Neural cell (in vitro differentiated cells): Measurements from ENCODE around the gene RPUSD1. TPM values are rescaled to one million over a fixed set of nuclear protein-coding genes. Genes with fewer than 3 reads are reported as not detected.
"Not testable (repeated sequence)": the region's sequence is repeated elsewhere in the genome, so short reads cannot be mapped to it uniquely, and the experiment has no call there.

ENCODE experiments used
- H2AFZ ChIP-seq: fragments of 200-600, 300-800 bp; sonication (generic), shearing (Covaris generic); 2 replicates; pipeline ENCODE4 v1.6.0; 2014; ENCODE audit warnings: low read depth, mild to moderate bottlenecking, antibody characterized with exemption, low read length, moderate library complexity
- H3F3A ChIP-seq: fragments of 200-600 bp; shearing (Covaris generic); 2 replicates; pipeline ENCODE4 v1.6.1; 2016; ENCODE audit warnings: mild to moderate bottlenecking, moderate library complexity, mixed read lengths, antibody characterized with exemption, low read length; ENCODE audit not compliant: insufficient read depth, poor library complexity, severe bottlenecking
- H3K27ac ChIP-seq: fragments of 200-600, 300-800 bp; sonication (generic), shearing (Covaris generic); 2 replicates; pipeline ENCODE4 v1.5.1; 2014; ENCODE audit warnings: mild to moderate bottlenecking, low read length, moderate library complexity
- H3K27me3 ChIP-seq: fragments of 300-800, 200-600 bp; sonication (generic), shearing (Covaris generic); 2 replicates; pipeline ENCODE4 v1.6.0; 2014; ENCODE audit warnings: mild to moderate bottlenecking, low read depth, low read length, moderate library complexity; ENCODE audit not compliant: insufficient read depth
- H3K36me3 ChIP-seq: fragments of 300-800, 200-600 bp; sonication (generic), shearing (Covaris generic); 2 replicates; pipeline ENCODE4 v1.5.1; 2014; ENCODE audit warnings: mild to moderate bottlenecking, antibody characterized with exemption, low read length, moderate library complexity; ENCODE audit not compliant: insufficient read depth
- H3K4me2 ChIP-seq: fragments of 300-800, 200-600 bp; sonication (generic), shearing (Covaris generic); 2 replicates; pipeline ENCODE4 v1.6.0; 2014; ENCODE audit warnings: mild to moderate bottlenecking, low read length
- H3K4me3 ChIP-seq: fragments of 300-800, 200-600 bp; sonication (generic), shearing (Covaris generic); 2 replicates; pipeline ENCODE4 v1.5.1; 2014; ENCODE audit warnings: mild to moderate bottlenecking, low read length, moderate library complexity
- H3K79me2 ChIP-seq: fragments of 200-600 bp; shearing (Covaris generic); replicated peaks from 2 replicates; pipeline ENCODE4 v1.6.0; 2014; ENCODE audit warnings: mild to moderate bottlenecking, low read length, moderate library complexity; ENCODE audit not compliant: insufficient read depth
- H3K9ac ChIP-seq: fragments of 300-800, 200-600 bp; sonication (generic), shearing (Covaris generic); 2 replicates; pipeline ENCODE4 v1.6.1; 2016; ENCODE audit warnings: mild to moderate bottlenecking, low read length, mixed read lengths
- H3K9me2 ChIP-seq: fragments of 200-600 bp; shearing (Covaris generic); 2 replicates; pipeline ENCODE4 v1.6.1; 2016; ENCODE audit warnings: mild to moderate bottlenecking, low read length, mixed read lengths; ENCODE audit not compliant: insufficient read depth
- H3K9me3 ChIP-seq: fragments of 200-600, 300-800 bp; sonication (generic), shearing (Covaris generic); 2 replicates; pipeline ENCODE4 v1.6.1; 2016; ENCODE audit warnings: mild to moderate bottlenecking, mixed run types, low read length, moderate library complexity, mixed read lengths
- H4K20me1 ChIP-seq: fragments of 200-600 bp; shearing (Covaris generic); 2 replicates; pipeline ENCODE4 v1.6.1; 2016; ENCODE audit warnings: mild to moderate bottlenecking, mixed run types; ENCODE audit not compliant: insufficient read depth
- CTCF ChIP-seq: fragments of 450-650 bp; IDR thresholded peaks from 2 replicates; pipeline ENCODE4 v1.5.1; 2014; ENCODE audit warnings: antibody characterized with exemption, mild to moderate bottlenecking, moderate library complexity; ENCODE audit not compliant: poor library complexity, severe bottlenecking
- EP300 ChIP-seq: fragments of 450-650 bp; conservative IDR thresholded peaks from 2 replicates; pipeline ENCODE4 v1.6.1; 2014; ENCODE audit warnings: antibody characterized with exemption, mild to moderate bottlenecking, moderate library complexity; ENCODE audit not compliant: poor library complexity, severe bottlenecking
- EZH2 ChIP-seq: fragments of 200-600, 300-800 bp; shearing (Covaris generic), sonication (generic); IDR thresholded peaks from 2 replicates; pipeline ENCODE4 v1.6.1; 2014; ENCODE audit warnings: antibody characterized with exemption, low read length, borderline replicate concordance, mild to moderate bottlenecking; ENCODE audit not compliant: insufficient read depth, poor library complexity, severe bottlenecking
- MXI1 ChIP-seq: fragments of 450-650 bp; conservative IDR thresholded peaks from 2 replicates; pipeline ENCODE4 v1.6.1; 2014; ENCODE audit warnings: antibody characterized with exemption, mild to moderate bottlenecking; ENCODE audit not compliant: poor library complexity, severe bottlenecking
- POLR2AphosphoS5 ChIP-seq: IDR thresholded peaks from 2 replicates; pipeline ENCODE4 v1.6.1; 2012
- RAD21 ChIP-seq: fragments of 450-650 bp; conservative IDR thresholded peaks from 2 replicates; pipeline ENCODE4 v1.6.1; 2014; ENCODE audit warnings: antibody characterized with exemption, mild to moderate bottlenecking, moderate library complexity
- REST ChIP-seq: IDR thresholded peaks from 2 replicates; pipeline ENCODE4 v1.6.1; 2012; ENCODE audit warnings: borderline replicate concordance
- SMC3 ChIP-seq: fragments of 450-650 bp; conservative IDR thresholded peaks from 2 replicates; pipeline ENCODE4 v1.6.1; 2014; ENCODE audit warnings: antibody characterized with exemption, mild to moderate bottlenecking, moderate library complexity; ENCODE audit not compliant: poor library complexity
- TAF1 ChIP-seq: IDR thresholded peaks from 2 replicates; pipeline ENCODE4 v1.6.1; 2012; ENCODE audit warnings: low read depth
- polyA plus RNA-seq: library from polyadenylated mRNA; depleted of rRNA; stranded (reverse); fragments of >200 nt; gene quantifications from 2 replicates; pipeline ENCODE4 v1.2.3, GENCODE V29; 2014

Gene RPUSD1
- polyA plus RNA-seq, 1 donor from 2014 or later: 42.4 TPM

- Histone ChIP-seq H4K20me1 (no peaks in the 10 kb centered on the region), H3K9me2 (no peaks in the 10 kb centered on the region), H3K79me2 (no peaks in the 10 kb centered on the region), H3K4me2 (no peak overlapping the region), H3K36me3 (no peaks in the 10 kb centered on the region), H3F3A (no peaks in the 10 kb centered on the region), H3K4me3 (no peak overlapping the region), H3K27me3 (no peaks in the 10 kb centered on the region), H3K27ac (no peak overlapping the region), H2AFZ (no peak overlapping the region), H3K9me3 (no peaks in the 10 kb centered on the region), H3K9ac (no peak overlapping the region)
- TF ChIP-seq SMC3 (no peak), EP300 (no peak), RAD21 (no peak), TAF1 (no peak), MXI1 (no peak), POLR2AphosphoS5 (no peak), REST (no peak), CTCF (no peak), EZH2 (no peak)
Observed at GRCh38 chr16:820748-821147, 32.6 kb upstream of the RPUSD1 start.

DNA sequence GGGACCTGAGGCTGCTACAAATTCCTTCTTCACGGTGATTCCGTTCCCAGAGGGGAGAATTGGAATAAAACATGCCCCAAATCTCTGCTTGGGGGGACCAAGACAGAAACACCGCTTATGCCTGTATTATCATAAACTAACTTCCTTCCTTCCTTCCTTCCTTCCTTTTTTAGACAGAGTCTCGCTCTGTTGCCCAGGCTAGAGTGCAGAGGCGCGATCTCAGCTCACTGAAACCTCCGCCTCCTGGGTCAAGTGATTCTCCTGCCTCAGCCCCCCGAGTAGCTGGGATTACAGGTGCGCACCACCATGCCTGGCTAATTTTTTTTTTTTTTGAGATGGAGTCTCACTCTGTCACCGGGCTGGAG lies 31.8 kb upstream of the RPUSD1 start:
- not testable (repeated sequence) for H4K20me1 ChIP-seq, H3K4me3 ChIP-seq, H3K9me3 ChIP-seq, H3K27ac ChIP-seq, H3K9ac ChIP-seq, H3K9me2 ChIP-seq, H2AFZ ChIP-seq, H3K27me3 ChIP-seq, H3K4me2 ChIP-seq, H3K79me2 ChIP-seq, H3K36me3 ChIP-seq, H3F3A ChIP-seq

DNA sequence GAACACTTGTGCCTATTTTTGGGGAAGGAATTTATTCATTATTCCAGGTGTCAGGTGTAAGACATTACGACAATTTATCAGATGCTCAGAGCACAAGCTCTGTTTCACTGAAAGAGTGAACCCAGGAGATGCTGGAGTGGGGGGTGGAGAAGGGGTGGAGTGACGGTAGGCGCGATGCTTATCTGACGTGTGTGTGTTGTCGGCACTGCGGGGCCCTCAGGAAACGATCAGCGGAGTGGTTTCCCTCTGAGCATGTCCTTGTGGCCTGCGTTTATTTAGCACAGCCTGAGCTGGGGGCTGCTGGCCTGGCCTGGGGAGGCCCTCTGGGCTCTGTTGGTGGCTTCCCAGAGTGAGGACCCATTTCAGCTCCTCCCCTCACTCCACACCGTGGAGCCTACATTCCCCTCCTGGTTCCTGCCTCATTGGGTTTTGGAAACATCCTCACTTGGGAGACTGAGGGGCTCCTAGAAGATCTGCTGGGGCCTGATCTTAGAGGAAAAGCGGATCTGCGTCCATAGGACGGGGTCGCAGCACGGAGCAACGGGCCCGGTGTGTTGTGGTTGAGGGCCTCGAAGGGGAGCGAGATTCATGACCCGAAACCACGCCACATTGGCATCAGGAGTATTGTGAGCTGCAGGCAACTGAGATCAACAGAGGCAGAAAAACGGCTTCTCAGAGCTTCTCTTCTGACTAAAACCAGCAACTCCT lies 31.3 kb upstream of the RPUSD1 start:
- no peaks in the 10 kb centered on the region for H3K27me3 ChIP-seq
- H4K20me1 ChIP-seq: no peaks in the 10 kb centered on the region
- no peak overlapping the region for H3K4me2 ChIP-seq
- H3K36me3 ChIP-seq: no peaks in the 10 kb centered on the region
- H3K27ac ChIP-seq: no peak overlapping the region
- no peaks in the 10 kb centered on the region for H3K9me3 ChIP-seq
- H3K4me3 ChIP-seq: no peak overlapping the region
- H3K79me2 ChIP-seq: no peaks in the 10 kb centered on the region
- no peak overlapping the region for H3K9ac ChIP-seq
- H3K9me2 ChIP-seq: no peaks in the 10 kb centered on the region
- no peaks in the 10 kb centered on the region for H3F3A ChIP-seq
- TF ChIP-seq TAF1 (no peak), CTCF (no peak), REST (no peak), EP300 (no peak), POLR2AphosphoS5 (no peak), MXI1 (no peak), RAD21 (no peak), SMC3 (no peak), EZH2 (no peak)
- no peak overlapping the region for H2AFZ ChIP-seq
